ENCODE data around the gene KDM1B. TPM values are rescaled to one million over a fixed set of nuclear protein-coding genes. Genes with fewer than 3 reads are reported as not detected.
"Not testable (repeated sequence)": the region's sequence is repeated elsewhere in the genome, so short reads cannot be mapped to it uniquely, and the experiment has no call there.

Gene KDM1B
- total RNA-seq, 2 experiments from 2014 or later = 17.5 to 18.5 TPM

GRCh38 chr6:18207438-18207837 lies 52.2 kb downstream of the KDM1B start:
- DNase-seq = no peak
- Mint-ChIP-seq H3K9me3 (no peaks in the 10 kb centered on the region), H3K4me1 (ENCODE audit: low read depth) (peaks cover 11% of the 10 kb centered on the region), H3K4me3 (no peak overlapping the region), H3K36me3 (peaks cover 17% of the 10 kb centered on the region), H3K27ac (no peak overlapping the region), H3K27me3 (no peaks in the 10 kb centered on the region)
- intact Hi-C loops (cut with micrococcal nuclease) = no loop called here
- ChIA-PET POLR2A (no interaction called here), CTCF (no interaction called here)

GRCh38 chr6:18207949-18208348 lies 52.7 kb downstream of the KDM1B start:
- no peak overlapping the region for H3K27ac Mint-ChIP-seq
- no peaks in the 10 kb centered on the region for H3K27me3 Mint-ChIP-seq
- DNase-seq = no peak
- peaks cover 11% of the 10 kb centered on the region for H3K4me1 Mint-ChIP-seq (ENCODE audit: low read depth)
- intact Hi-C loops (cut with micrococcal nuclease) = no loop called here
- CTCF ChIA-PET = no interaction called here
- H3K9me3 Mint-ChIP-seq = no peaks in the 10 kb centered on the region
- no peak overlapping the region for H3K4me3 Mint-ChIP-seq
- peaks cover 22% of the 10 kb centered on the region for H3K36me3 Mint-ChIP-seq
- POLR2A ChIA-PET = no interaction called here

- peaks cover 21% of the 10 kb centered on the region for H3K36me3 Mint-ChIP-seq
- CTCF ChIA-PET; H3K27me3 Mint-ChIP-seq; DNase-seq; H3K9me3 Mint-ChIP-seq; POLR2A ChIA-PET; H3K4me3 Mint-ChIP-seq; H3K27ac Mint-ChIP-seq; intact Hi-C loops (cut with micrococcal nuclease): not testable (repeated sequence)
- peaks cover 16% of the 10 kb centered on the region for H3K4me1 Mint-ChIP-seq (ENCODE audit: low read depth)
Observed at GRCh38 chr6:18208778-18209177, 53.6 kb downstream of the KDM1B start.

- intact Hi-C loops (cut with micrococcal nuclease) = no loop called here
- Mint-ChIP-seq H3K27ac (no peak overlapping the region), H3K9me3 (no peaks in the 10 kb centered on the region), H3K36me3 (peaks cover 27% of the 10 kb centered on the region), H3K27me3 (no peaks in the 10 kb centered on the region), H3K4me1 (ENCODE audit: low read depth) (peaks cover 23% of the 10 kb centered on the region), H3K4me3 (no peak overlapping the region)
- POLR2A ChIA-PET = interaction anchor here (0.6 kb wide), 1 partner anchor 541 kb away, joined by 3 read pairs; no protein-coding TSS in a partner anchor
- CTCF ChIA-PET = no interaction called here
- no peak for DNase-seq
Observed at GRCh38 chr6:18209539-18210197, 54.4 kb downstream of the KDM1B start.

- H3K36me3 Mint-ChIP-seq = peaks cover 32% of the 10 kb centered on the region
- no peaks in the 10 kb centered on the region for H3K9me3 Mint-ChIP-seq
- POLR2A ChIA-PET = no interaction called here
- H3K4me3 Mint-ChIP-seq = no peak overlapping the region
- H3K4me1 Mint-ChIP-seq (ENCODE audit: low read depth) = peaks cover 23% of the 10 kb centered on the region
- CTCF ChIA-PET = no interaction called here
- intact Hi-C loops (cut with micrococcal nuclease) = loop anchor here (1.0 kb wide), 2 partner anchors 53 to 54 kb away; no protein-coding TSS in a partner anchor
- H3K27me3 Mint-ChIP-seq = no peaks in the 10 kb centered on the region
- no peak overlapping the region for H3K27ac Mint-ChIP-seq
- no peak for DNase-seq
Observed at GRCh38 chr6:18210707-18211106, 55.5 kb downstream of the KDM1B start.

- POLR2A ChIA-PET = no interaction called here
- CTCF ChIA-PET = no interaction called here
- peak; percentile 63 for DNase-seq
- H3K27me3 Mint-ChIP-seq = no peaks in the 10 kb centered on the region
- H3K36me3 Mint-ChIP-seq = peaks cover 34% of the 10 kb centered on the region
- no peak overlapping the region for H3K27ac Mint-ChIP-seq
- H3K9me3 Mint-ChIP-seq = no peaks in the 10 kb centered on the region
- peaks cover 23% of the 10 kb centered on the region for H3K4me1 Mint-ChIP-seq (ENCODE audit: low read depth)
- intact Hi-C loops (cut with micrococcal nuclease) = loop anchor here (1.0 kb wide), 2 partner anchors 52 to 55 kb away; no protein-coding TSS in a partner anchor
- no peak overlapping the region for H3K4me3 Mint-ChIP-seq
Observed at GRCh38 chr6:18211338-18211737, 56.1 kb downstream of the KDM1B start.

GRCh38 chr6:18212231-18212630 lies 57.0 kb downstream of the KDM1B start:
- intact Hi-C loops (cut with micrococcal nuclease) = no loop called here
- Mint-ChIP-seq H3K27me3 (no peaks in the 10 kb centered on the region), H3K36me3 (peaks cover 41% of the 10 kb centered on the region), H3K9me3 (no peaks in the 10 kb centered on the region), H3K27ac (no peak overlapping the region), H3K4me1 (ENCODE audit: low read depth) (peaks cover 23% of the 10 kb centered on the region), H3K4me3 (no peak overlapping the region)
- ChIA-PET POLR2A (no interaction called here), CTCF (no interaction called here)
- no peak for DNase-seq

GRCh38 chr6:18213439-18213838 lies 58.2 kb downstream of the KDM1B start:
- intact Hi-C loops (cut with micrococcal nuclease) = no loop called here
- DNase-seq = peak; percentile 18
- Mint-ChIP-seq H3K36me3 (peaks cover 42% of the 10 kb centered on the region), H3K27me3 (no peaks in the 10 kb centered on the region), H3K9me3 (no peaks in the 10 kb centered on the region), H3K4me1 (ENCODE audit: low read depth) (peaks cover 23% of the 10 kb centered on the region), H3K27ac (no peak overlapping the region), H3K4me3 (no peak overlapping the region)
- ChIA-PET CTCF (no interaction called here), POLR2A (no interaction called here)

- no peaks in the 10 kb centered on the region for H3K9me3 Mint-ChIP-seq
- no peaks in the 10 kb centered on the region for H3K27me3 Mint-ChIP-seq
- intact Hi-C loops (cut with micrococcal nuclease) = no loop called here
- ChIA-PET CTCF (no interaction called here), POLR2A (no interaction called here)
- H3K4me3 Mint-ChIP-seq = peak overlapping the region; percentile 3
- peak; percentile 35 for DNase-seq
- H3K4me1 Mint-ChIP-seq (ENCODE audit: low read depth) = peaks cover 23% of the 10 kb centered on the region
- no peak overlapping the region for H3K27ac Mint-ChIP-seq
- H3K36me3 Mint-ChIP-seq = peaks cover 44% of the 10 kb centered on the region
Observed at GRCh38 chr6:18214003-18214402, 58.8 kb downstream of the KDM1B start.

GRCh38 chr6:18215436-18215835 lies 60.2 kb downstream of the KDM1B start:
- DNase-seq = no peak
- Mint-ChIP-seq H3K4me3 (no peak overlapping the region), H3K27me3 (no peaks in the 10 kb centered on the region), H3K36me3 (peaks cover 44% of the 10 kb centered on the region), H3K9me3 (no peaks in the 10 kb centered on the region), H3K27ac (no peak overlapping the region), H3K4me1 (ENCODE audit: low read depth) (peaks cover 23% of the 10 kb centered on the region)
- intact Hi-C loops (cut with micrococcal nuclease) = no loop called here
- POLR2A ChIA-PET = no interaction called here
- CTCF ChIA-PET = no interaction called here

GRCh38 chr6:18216411-18216810 lies 61.2 kb downstream of the KDM1B start:
- POLR2A ChIA-PET = no interaction called here
- intact Hi-C loops (cut with micrococcal nuclease) = no loop called here
- no peaks in the 10 kb centered on the region for H3K27me3 Mint-ChIP-seq

GRCh38 chr6:18218233-18218632 lies 63.0 kb downstream of the KDM1B start:
- CTCF ChIA-PET = no interaction called here
- intact Hi-C loops (cut with micrococcal nuclease) = no loop called here
- DNase-seq = no peak
- Mint-ChIP-seq H3K4me1 (ENCODE audit: low read depth) (peaks cover 12% of the 10 kb centered on the region), H3K27me3 (no peaks in the 10 kb centered on the region), H3K27ac (no peak overlapping the region), H3K9me3 (no peaks in the 10 kb centered on the region), H3K4me3 (no peak overlapping the region), H3K36me3 (peaks cover 52% of the 10 kb centered on the region)
- POLR2A ChIA-PET = no interaction called here

More at GRCh38 chr6:18216411-18216810, 61.2 kb downstream of the KDM1B start:
- DNase-seq = no peak
- no peak overlapping the region for H3K27ac Mint-ChIP-seq
- H3K9me3 Mint-ChIP-seq = no peaks in the 10 kb centered on the region
- H3K36me3 Mint-ChIP-seq = peaks cover 50% of the 10 kb centered on the region
- H3K4me1 Mint-ChIP-seq (ENCODE audit: low read depth) = peaks cover 19% of the 10 kb centered on the region
- CTCF ChIA-PET = no interaction called here
- no peak overlapping the region for H3K4me3 Mint-ChIP-seq

GRCh38 chr6:18219591-18219990 lies 64.4 kb downstream of the KDM1B start:
- POLR2A ChIA-PET = no interaction called here
- H3K9me3 Mint-ChIP-seq = no peaks in the 10 kb centered on the region
- DNase-seq = no peak
- H3K27ac Mint-ChIP-seq = no peak overlapping the region
- peaks cover 46% of the 10 kb centered on the region for H3K36me3 Mint-ChIP-seq
- H3K4me3 Mint-ChIP-seq = no peak overlapping the region
- H3K4me1 Mint-ChIP-seq (ENCODE audit: low read depth) = no peaks in the 10 kb centered on the region
- H3K27me3 Mint-ChIP-seq = no peaks in the 10 kb centered on the region
- intact Hi-C loops (cut with micrococcal nuclease) = no loop called here
- CTCF ChIA-PET = no interaction called here
